Putamen (tissue), 1 donor: Measurements from ENCODE around the gene POLD4.
"Not testable (repeated sequence)": the region's sequence is repeated elsewhere in the genome, so short reads cannot be mapped to it uniquely, and the experiment has no call there.

Experiments
- DNase-seq: peaks from one replicate; pipeline ENCODE4 v3.0.0-alpha.2; 2016; ENCODE audit warnings: low spot score

The POLD4 gene

GRCh38 chr11:67351275-67352005 lies 1.9 kb downstream of the POLD4 start:
- DNase-seq, result peak; percentile 66

- no peak for DNase-seq
Observed at GRCh38 chr11:67349928-67350465, 3.3 kb downstream of the POLD4 start.

- DNase-seq, result no peak
Observed at GRCh38 chr11:67349457-67349856, 3.9 kb downstream of the POLD4 start.

- no peak for DNase-seq
Observed at GRCh38 chr11:67349036-67349435, 4.3 kb downstream of the POLD4 start.

GRCh38 chr11:67347964-67348749 lies 5.2 kb downstream of the POLD4 start:
- DNase-seq, result no peak

- DNase-seq, result no peak
Observed at GRCh38 chr11:67345920-67346819, 7.2 kb downstream of the POLD4 start.

GRCh38 chr11:67345247-67345919 lies 8.0 kb downstream of the POLD4 start:
- DNase-seq, result no peak

- DNase-seq, result no peak
Observed at GRCh38 chr11:67344264-67344663, 9.1 kb downstream of the POLD4 start.

- DNase-seq, result no peak
Observed at GRCh38 chr11:67337257-67337656, 16.1 kb downstream of the POLD4 start.

GRCh38 chr11:67332081-67332691 lies 21.2 kb downstream of the POLD4 start:
- DNase-seq, result no peak

GRCh38 chr11:67323526-67323925 lies 29.8 kb downstream of the POLD4 start:
- DNase-seq, result no peak

- DNase-seq, result no peak
Observed at GRCh38 chr11:67322049-67322448, 31.3 kb downstream of the POLD4 start.

- DNase-seq, result no peak
Observed at GRCh38 chr11:67321313-67321871, 32.0 kb downstream of the POLD4 start.

- DNase-seq, result no peak
Observed at GRCh38 chr11:67320691-67321090, 32.7 kb downstream of the POLD4 start.

GRCh38 chr11:67320011-67320410 lies 33.3 kb downstream of the POLD4 start:
- DNase-seq, result no peak

GRCh38 chr11:67318876-67319275 lies 34.5 kb downstream of the POLD4 start:
- not testable (repeated sequence) for DNase-seq

- DNase-seq, result no peak
Observed at GRCh38 chr11:67317888-67318555, 35.3 kb downstream of the POLD4 start.

- DNase-seq, result peak; percentile 95
Observed at GRCh38 chr11:67317205-67317887, 36.0 kb downstream of the POLD4 start.

GRCh38 chr11:67316882-67317204 lies 36.5 kb downstream of the POLD4 start:
- DNase-seq, result no peak
